ENCODE results near the gene RCE1. TPM values are rescaled to one million over a fixed set of nuclear protein-coding genes. Genes with fewer than 3 reads are reported as not detected.

Gene RCE1
- total and polyA plus RNA-seq, 7 experiments from 2014 or later, result 17.2 to 47.1 (median 31.2) TPM

DNA sequence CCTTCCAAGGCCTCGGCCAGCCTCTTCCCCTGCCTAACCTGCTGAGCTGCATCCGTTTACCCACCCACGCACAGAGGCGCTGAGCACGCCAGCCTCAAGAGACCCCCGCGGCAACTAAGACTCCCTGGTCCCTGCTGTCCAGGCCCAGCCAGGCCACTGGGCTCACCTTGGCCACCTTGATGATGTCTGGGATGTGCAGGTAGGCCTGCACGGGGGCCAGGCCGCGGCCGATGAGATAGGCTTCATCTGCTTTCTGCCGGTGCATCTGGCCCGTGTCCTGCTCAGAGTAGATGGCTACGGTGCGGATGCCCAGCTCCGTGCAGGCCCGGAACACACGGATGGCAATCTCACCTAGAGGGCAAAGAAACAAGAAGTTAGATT lies 28.3 kb downstream of the RCE1 start:
- H3K9me3 ChIP-seq (ENCODE audit: control insufficient read depth in 2 of 3, low read length in 3 of 3), result no peaks in the 10 kb centered on the region
- H3K4me1 ChIP-seq (ENCODE audit: control insufficient read depth in 2 of 2, insufficient read depth in 2 of 2, low read length in 2 of 2), result peaks cover 0 to 7% of the 10 kb centered on the region in 2 donors
- ATAC-seq (no peak), DNase-seq (no peak)
- no peak overlapping the region for H3K4me3 Mint-ChIP-seq
- ChIA-PET POLR2A (no interaction called here), CTCF (no interaction called here)
- peaks cover 0 to 15% (median 0%) of the 10 kb centered on the region in 3 experiments for H3K36me3 ChIP-seq (ENCODE audit: control insufficient read depth in 2 of 3, insufficient read depth in 3 of 3, low read length in 3 of 3)
- no peak overlapping the region for H3K27ac Mint-ChIP-seq
- peaks cover 0 to 4% (median 0%) of the 10 kb centered on the region in 5 donors for H3K27me3 Mint-ChIP-seq
- no peaks in the 10 kb centered on the region for H3K9me3 Mint-ChIP-seq
- peaks cover 0 to 13% (median 9%) of the 10 kb centered on the region in 7 donors for H3K4me1 Mint-ChIP-seq
- H3K27me3 ChIP-seq (ENCODE audit: control insufficient read depth in 2 of 2, insufficient read depth in 2 of 2, low read length in 2 of 2), result no peaks in the 10 kb centered on the region
- no peak overlapping the region for H3K27ac ChIP-seq (ENCODE audit: low read depth, low read length)
- intact Hi-C loops (cut with micrococcal nuclease), result no loop called here
- H3K4me3 ChIP-seq (ENCODE audit: low read length), result no peak overlapping the region
- H3K36me3 Mint-ChIP-seq, result peaks cover 0 to 9% (median 0%) of the 10 kb centered on the region in 5 donors

DNA sequence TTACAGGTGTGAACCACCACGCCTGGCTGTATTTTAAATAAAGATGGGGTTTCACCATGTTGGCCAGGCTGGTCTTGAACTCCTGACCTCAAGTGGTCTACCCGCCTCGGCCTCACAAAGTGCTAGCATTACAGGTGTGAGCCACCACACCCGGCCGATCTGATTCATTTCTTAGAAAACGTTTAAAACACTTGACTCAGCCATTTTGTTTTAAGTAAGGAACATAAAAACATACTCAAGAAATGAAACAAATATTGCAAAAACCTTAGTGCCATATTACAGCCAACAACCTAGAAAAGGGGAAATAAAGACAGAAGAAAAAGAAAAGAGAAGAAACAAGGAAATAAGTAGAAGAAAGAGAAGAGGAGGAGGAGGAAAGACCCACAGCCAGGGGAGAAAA lies 31.0 kb downstream of the RCE1 start:
- H3K27ac Mint-ChIP-seq, result no peak overlapping the region
- H3K4me1 ChIP-seq (ENCODE audit: control insufficient read depth in 2 of 2, insufficient read depth in 2 of 2, low read length in 2 of 2), result no peaks in the 10 kb centered on the region
- ChIA-PET CTCF (no interaction called here), POLR2A (no interaction called here)
- DNase-seq, result no peak
- H3K27me3 ChIP-seq (ENCODE audit: control insufficient read depth in 2 of 2, insufficient read depth in 2 of 2, low read length in 2 of 2), result no peaks in the 10 kb centered on the region
- H3K4me3 ChIP-seq (ENCODE audit: low read length), result no peak overlapping the region
- peaks cover 0 to 5% (median 2%) of the 10 kb centered on the region in 7 donors for H3K4me1 Mint-ChIP-seq
- H3K4me3 Mint-ChIP-seq, result no peak overlapping the region
- intact Hi-C loops (cut with micrococcal nuclease), result no loop called here
- ATAC-seq, result no peak
- H3K9me3 Mint-ChIP-seq, result no peaks in the 10 kb centered on the region
- H3K27me3 Mint-ChIP-seq, result peaks cover 0 to 4% (median 0%) of the 10 kb centered on the region in 5 donors
- H3K27ac ChIP-seq (ENCODE audit: low read depth, low read length), result no peak overlapping the region
- H3K9me3 ChIP-seq (ENCODE audit: control insufficient read depth in 2 of 3, low read length in 3 of 3), result no peaks in the 10 kb centered on the region
- H3K36me3 ChIP-seq (ENCODE audit: control insufficient read depth in 2 of 3, insufficient read depth in 3 of 3, low read length in 3 of 3), result peaks cover 0 to 15% (median 0%) of the 10 kb centered on the region in 3 experiments
- H3K36me3 Mint-ChIP-seq, result peaks cover 0 to 9% (median 0%) of the 10 kb centered on the region in 5 donors

DNA sequence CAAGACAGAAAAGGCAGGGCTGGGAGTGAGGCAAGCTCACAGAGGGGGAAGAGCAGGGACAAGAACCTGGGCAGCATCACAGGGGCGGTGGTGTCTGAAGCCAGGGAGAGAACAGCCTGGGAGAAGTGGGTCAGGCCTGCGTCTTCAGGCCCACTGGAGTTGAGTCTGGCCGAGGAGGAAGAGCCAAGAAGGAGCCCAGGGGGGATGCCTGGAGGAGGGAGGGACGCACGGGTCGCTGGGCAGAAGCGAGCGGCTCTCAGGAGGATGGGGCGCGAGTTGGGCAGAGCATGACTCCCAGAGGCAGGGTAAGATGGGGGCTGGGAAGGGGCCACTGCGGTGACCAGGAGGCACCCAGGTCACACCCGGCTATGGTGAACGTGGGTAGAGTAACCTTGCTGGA lies 32.1 kb downstream of the RCE1 start:
- intact Hi-C loops (cut with micrococcal nuclease), result no loop called here
- Mint-ChIP-seq H3K27ac (no peak overlapping the region), H3K4me3 (no peak overlapping the region), H3K27me3 (peaks cover 0 to 4% (median 0%) of the 10 kb centered on the region in 5 donors), H3K36me3 (peaks cover 0 to 9% (median 0%) of the 10 kb centered on the region in 5 donors), H3K4me1 (peaks cover under 1 to 10% (median 8%) of the 10 kb centered on the region in 7 donors), H3K9me3 (no peaks in the 10 kb centered on the region)
- Histone ChIP-seq H3K4me3 (ENCODE audit: low read length) (no peak overlapping the region), H3K27ac (ENCODE audit: low read depth, low read length) (no peak overlapping the region), H3K4me1 (ENCODE audit: control insufficient read depth in 2 of 2, insufficient read depth in 2 of 2, low read length in 2 of 2) (peaks cover 0 to 4% of the 10 kb centered on the region in 2 donors), H3K27me3 (ENCODE audit: control insufficient read depth in 2 of 2, insufficient read depth in 2 of 2, low read length in 2 of 2) (no peaks in the 10 kb centered on the region), H3K9me3 (ENCODE audit: control insufficient read depth in 2 of 3, low read length in 3 of 3) (no peaks in the 10 kb centered on the region), H3K36me3 (ENCODE audit: control insufficient read depth in 2 of 3, insufficient read depth in 3 of 3, low read length in 3 of 3) (peaks cover 0 to 9% (median 0%) of the 10 kb centered on the region in 3 experiments)
- DNase-seq, result no peak
- CTCF ChIA-PET, result no interaction called here
- ATAC-seq, result no peak
- POLR2A ChIA-PET, result no interaction called here

DNA sequence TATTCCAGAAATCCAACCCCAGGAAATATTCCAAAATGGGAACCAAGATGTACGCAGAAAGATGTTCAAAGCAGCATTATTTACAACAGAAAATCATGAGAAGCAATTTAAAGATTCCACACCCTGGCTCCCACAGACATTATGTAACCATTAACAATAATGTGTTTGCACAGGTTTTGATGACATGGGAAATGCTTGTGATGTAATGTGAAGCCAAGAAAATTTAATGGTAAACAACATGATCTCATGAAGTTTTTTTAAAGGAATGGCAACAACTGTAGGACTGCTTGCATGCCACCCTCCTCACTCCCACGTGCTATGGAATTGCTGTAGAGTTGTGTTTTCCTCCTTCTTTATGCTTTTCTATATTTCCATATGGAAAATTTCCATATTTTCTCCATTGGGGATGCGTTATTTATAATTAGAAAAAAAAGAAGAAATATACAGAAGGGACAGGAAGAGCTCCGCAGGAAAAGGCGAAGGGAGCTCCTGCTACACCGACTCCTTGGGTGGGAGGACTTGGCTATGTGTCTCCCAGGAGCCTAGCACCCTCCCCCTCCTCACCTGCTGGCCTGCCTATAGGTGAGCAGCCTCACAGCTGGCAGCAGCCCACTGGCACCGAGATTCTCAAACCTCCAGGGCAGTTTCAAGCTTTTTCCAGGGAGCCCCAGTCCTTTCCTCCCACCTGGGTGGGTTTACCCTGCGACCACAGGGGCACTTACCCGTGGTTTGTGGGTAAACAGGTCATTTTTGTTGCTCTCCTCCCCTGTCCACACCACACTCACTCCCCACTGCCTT lies 34.5 kb downstream of the RCE1 start:
- CTCF ChIA-PET, result no interaction called here
- no peak overlapping the region for H3K4me3 Mint-ChIP-seq

DNA sequence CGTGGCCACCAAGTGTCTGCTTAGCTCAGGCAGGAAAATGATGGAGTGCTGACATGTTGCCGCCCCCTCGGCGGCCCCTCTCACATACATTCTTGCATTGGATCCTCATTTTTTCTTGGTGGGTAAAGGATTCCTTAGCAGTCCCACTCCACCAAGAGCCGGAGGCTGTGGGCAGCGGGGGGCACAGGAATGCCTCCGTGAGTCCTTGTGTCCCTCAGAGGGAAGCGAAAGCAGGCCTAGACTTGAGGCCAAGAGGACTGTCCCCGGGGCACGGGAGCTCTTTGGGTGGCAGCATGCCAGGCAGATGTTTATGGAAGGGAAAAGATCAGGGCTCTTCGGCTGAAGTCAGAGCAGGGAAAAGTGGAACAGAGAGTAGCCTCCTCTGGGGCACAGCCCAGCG lies 35.2 kb downstream of the RCE1 start:
- ATAC-seq (no peak), DNase-seq (no peak)
- POLR2A ChIA-PET, result interaction anchor here (3.2 kb wide), 1 partner anchor 35 kb away, joined by 8 read pairs; the partner anchor contains the start of gene RCE1
- Histone ChIP-seq H3K27me3 (ENCODE audit: control insufficient read depth in 2 of 2, insufficient read depth in 2 of 2, low read length in 2 of 2) (no peaks in the 10 kb centered on the region), H3K9me3 (ENCODE audit: control insufficient read depth in 2 of 3, low read length in 3 of 3) (no peaks in the 10 kb centered on the region), H3K4me3 (ENCODE audit: low read length) (no peak overlapping the region), H3K4me1 (ENCODE audit: control insufficient read depth in 2 of 2, insufficient read depth in 2 of 2, low read length in 2 of 2) (peaks cover 0 to 15% of the 10 kb centered on the region in 2 donors), H3K36me3 (ENCODE audit: control insufficient read depth in 2 of 3, insufficient read depth in 3 of 3, low read length in 3 of 3) (no peaks in the 10 kb centered on the region), H3K27ac (ENCODE audit: low read depth, low read length) (no peak overlapping the region)
- Mint-ChIP-seq H3K27me3 (peaks cover 0 to 4% (median 0%) of the 10 kb centered on the region in 5 donors), H3K27ac (no peak overlapping the region), H3K36me3 (no peaks in the 10 kb centered on the region), H3K4me1 (peaks cover 8 to 33% (median 21%) of the 10 kb centered on the region in 7 donors), H3K4me3 (no peak overlapping the region), H3K9me3 (no peaks in the 10 kb centered on the region)
- intact Hi-C loops (cut with micrococcal nuclease), result no loop called here
- CTCF ChIA-PET, result no interaction called here

More for the DNA sequence above, 34.5 kb downstream of the RCE1 start:
- DNase-seq (no peak), ATAC-seq (no peak)
- H3K36me3 Mint-ChIP-seq, result no peaks in the 10 kb centered on the region
- Histone ChIP-seq H3K27ac (ENCODE audit: low read depth, low read length) (no peak overlapping the region), H3K9me3 (ENCODE audit: control insufficient read depth in 2 of 3, low read length in 3 of 3) (no peaks in the 10 kb centered on the region), H3K36me3 (ENCODE audit: control insufficient read depth in 2 of 3, insufficient read depth in 3 of 3, low read length in 3 of 3) (no peaks in the 10 kb centered on the region), H3K27me3 (ENCODE audit: control insufficient read depth in 2 of 2, insufficient read depth in 2 of 2, low read length in 2 of 2) (no peaks in the 10 kb centered on the region), H3K4me1 (ENCODE audit: control insufficient read depth in 2 of 2, insufficient read depth in 2 of 2, low read length in 2 of 2) (peaks cover 0 to 15% of the 10 kb centered on the region in 2 donors), H3K4me3 (ENCODE audit: low read length) (no peak overlapping the region)
- POLR2A ChIA-PET, result interaction anchor here (3.2 kb wide), 1 partner anchor 35 kb away, joined by 8 read pairs; the partner anchor contains the start of gene RCE1
- peaks cover 8 to 26% (median 20%) of the 10 kb centered on the region in 7 donors for H3K4me1 Mint-ChIP-seq
- H3K27ac Mint-ChIP-seq, result no peak overlapping the region
- intact Hi-C loops (cut with micrococcal nuclease), result no loop called here
- no peaks in the 10 kb centered on the region for H3K9me3 Mint-ChIP-seq
- peaks cover 0 to 4% (median 0%) of the 10 kb centered on the region in 5 donors for H3K27me3 Mint-ChIP-seq

- H3K9me3 ChIP-seq (ENCODE audit: control insufficient read depth in 2 of 3, low read length in 3 of 3), result no peaks in the 10 kb centered on the region
Observed at GRCh38 chr11:66879000-66879399, 35.8 kb downstream of the RCE1 start.

More at GRCh38 chr11:66879000-66879399, 35.8 kb downstream of the RCE1 start:
- intact Hi-C loops (cut with micrococcal nuclease), result no loop called here
- CTCF ChIA-PET, result no interaction called here
- Histone ChIP-seq H3K36me3 (ENCODE audit: control insufficient read depth in 2 of 3, insufficient read depth in 3 of 3, low read length in 3 of 3) (no peaks in the 10 kb centered on the region), H3K27ac (ENCODE audit: low read depth, low read length) (no peak overlapping the region), H3K4me1 (ENCODE audit: control insufficient read depth in 2 of 2, insufficient read depth in 2 of 2, low read length in 2 of 2) (peaks cover 0 to 15% of the 10 kb centered on the region in 2 donors), H3K4me3 (ENCODE audit: low read length) (no peak overlapping the region), H3K27me3 (ENCODE audit: control insufficient read depth in 2 of 2, insufficient read depth in 2 of 2, low read length in 2 of 2) (no peaks in the 10 kb centered on the region)
- peaks cover 8 to 34% (median 21%) of the 10 kb centered on the region in 7 donors for H3K4me1 Mint-ChIP-seq
- DNase-seq (no peak), ATAC-seq (no peak)
- H3K4me3 Mint-ChIP-seq, result no peak overlapping the region
- POLR2A ChIA-PET, result interaction anchor here (3.2 kb wide), 1 partner anchor 36 kb away, joined by 8 read pairs; the partner anchor contains the start of gene RCE1
- no peaks in the 10 kb centered on the region for H3K36me3 Mint-ChIP-seq
- no peaks in the 10 kb centered on the region for H3K9me3 Mint-ChIP-seq
- H3K27ac Mint-ChIP-seq, result no peak overlapping the region
- peaks cover 0 to 4% (median 0%) of the 10 kb centered on the region in 5 donors for H3K27me3 Mint-ChIP-seq
